Astrocyte (in vitro differentiated cells and primary cell): Measurements from ENCODE around the gene ZNF239. TPM values are rescaled to one million over a fixed set of nuclear protein-coding genes. Genes with fewer than 3 reads are reported as not detected.
"Not testable (repeated sequence)": the region's sequence is repeated elsewhere in the genome, so short reads cannot be mapped to it uniquely, and the experiment has no call there.

Experiments
- DNase-seq: peaks from one replicate; pipeline ENCODE4 v3.0.0-alpha.2; 2010; ENCODE audit warnings: low read depth
- FAIRE-seq: peaks from 2 replicates; lab custom pipeline; 2011; peaks lifted over from hg19 to GRCh38; lab: Jason Lieb, UNC
- H2AFZ ChIP-seq: 2 replicates; pipeline ENCODE4 v1.6.0; 2012; ENCODE audit warnings: low read depth, low read length, inconsistent platforms
- H3K27ac ChIP-seq: 2 replicates; pipeline ENCODE4 v1.5.1; 2011; ENCODE audit warnings: low read depth, low read length, inconsistent platforms
- H3K27me3 ChIP-seq: 2 replicates; pipeline ENCODE4 v1.6.0; 2011; ENCODE audit warnings: low read length, inconsistent platforms; ENCODE audit not compliant: insufficient read depth
- H3K36me3 ChIP-seq: 2 replicates; pipeline ENCODE4 v1.5.1; 2011; ENCODE audit warnings: low read length, inconsistent platforms; ENCODE audit not compliant: insufficient read depth
- H3K4me1 ChIP-seq: 2 replicates; pipeline ENCODE4 v1.5.1; 2011; ENCODE audit warnings: low read length, inconsistent platforms; ENCODE audit not compliant: insufficient read depth
- H3K4me2 ChIP-seq: 2 replicates; pipeline ENCODE4 v1.6.0; 2012; ENCODE audit warnings: low read length, inconsistent platforms
- H3K4me3 ChIP-seq: 2 replicates; pipeline ENCODE4 v1.5.1; 2011; ENCODE audit warnings: low read depth, mild to moderate bottlenecking, low read length, inconsistent platforms; ENCODE audit not compliant: insufficient read depth
- H3K79me2 ChIP-seq: 2 replicates; pipeline ENCODE4 v1.6.0; 2012; ENCODE audit warnings: mild to moderate bottlenecking, low read length, inconsistent platforms; ENCODE audit not compliant: insufficient read depth
- H3K9ac ChIP-seq: 2 replicates; pipeline ENCODE4 v1.6.0; 2012; ENCODE audit warnings: mild to moderate bottlenecking, low read length, inconsistent platforms
- H3K9me3 ChIP-seq: 2 replicates; pipeline ENCODE4 v1.5.1; 2012; ENCODE audit warnings: low read depth, mild to moderate bottlenecking, low read length, inconsistent platforms; ENCODE audit not compliant: insufficient read depth
- H4K20me1 ChIP-seq: 2 replicates; pipeline ENCODE4 v1.6.0; 2012; ENCODE audit warnings: low read length, inconsistent platforms; ENCODE audit not compliant: insufficient read depth
- H3K27ac Mint-ChIP-seq: one replicate; pipeline ENCODE4 v1.8.0; 2021; ENCODE audit warnings: mild to moderate bottlenecking, mixed read lengths; ENCODE audit not compliant: unreplicated experiment
- H3K27me3 Mint-ChIP-seq: one replicate; pipeline ENCODE4 v1.8.0; 2021; ENCODE audit warnings: low read depth, mixed read lengths; ENCODE audit not compliant: unreplicated experiment
- H3K36me3 Mint-ChIP-seq: one replicate; pipeline ENCODE4 v1.8.0; 2021; ENCODE audit warnings: low read depth, mixed read lengths; ENCODE audit not compliant: unreplicated experiment
- H3K4me1 Mint-ChIP-seq: one replicate; pipeline ENCODE4 v1.8.0; 2021; ENCODE audit warnings: low read depth, mixed read lengths; ENCODE audit not compliant: unreplicated experiment
- H3K4me3 Mint-ChIP-seq: one replicate; pipeline ENCODE4 v1.8.0; 2021; ENCODE audit warnings: mild to moderate bottlenecking, moderate library complexity, mixed read lengths; ENCODE audit not compliant: unreplicated experiment
- H3K9me3 Mint-ChIP-seq: one replicate; pipeline ENCODE4 v1.8.0; 2021; ENCODE audit warnings: mild to moderate bottlenecking, mixed read lengths; ENCODE audit not compliant: unreplicated experiment
- EZH2 ChIP-seq: IDR thresholded peaks from 2 replicates; pipeline ENCODE4 v1.6.1; 2012; ENCODE audit warnings: mild to moderate bottlenecking, low read length, inconsistent platforms; ENCODE audit not compliant: insufficient read depth
- total RNA-seq: library from RNA; stranded (reverse); gene quantifications from 2 replicates; pipeline ENCODE4 v1.2.1, GENCODE V29; 2021
- TF ChIP-seq, protein P1 (sequence below): IDR thresholded peaks from 2 replicates; pipeline ENCODE4 v1.5.1; 2011; ENCODE audit warnings: low read depth, mild to moderate bottlenecking, inconsistent platforms, low read length, moderate library complexity; ENCODE audit not compliant: insufficient read depth

Gene ZNF239
- total RNA-seq, 1 donor from 2014 or later: 5.7 TPM

DNA sequence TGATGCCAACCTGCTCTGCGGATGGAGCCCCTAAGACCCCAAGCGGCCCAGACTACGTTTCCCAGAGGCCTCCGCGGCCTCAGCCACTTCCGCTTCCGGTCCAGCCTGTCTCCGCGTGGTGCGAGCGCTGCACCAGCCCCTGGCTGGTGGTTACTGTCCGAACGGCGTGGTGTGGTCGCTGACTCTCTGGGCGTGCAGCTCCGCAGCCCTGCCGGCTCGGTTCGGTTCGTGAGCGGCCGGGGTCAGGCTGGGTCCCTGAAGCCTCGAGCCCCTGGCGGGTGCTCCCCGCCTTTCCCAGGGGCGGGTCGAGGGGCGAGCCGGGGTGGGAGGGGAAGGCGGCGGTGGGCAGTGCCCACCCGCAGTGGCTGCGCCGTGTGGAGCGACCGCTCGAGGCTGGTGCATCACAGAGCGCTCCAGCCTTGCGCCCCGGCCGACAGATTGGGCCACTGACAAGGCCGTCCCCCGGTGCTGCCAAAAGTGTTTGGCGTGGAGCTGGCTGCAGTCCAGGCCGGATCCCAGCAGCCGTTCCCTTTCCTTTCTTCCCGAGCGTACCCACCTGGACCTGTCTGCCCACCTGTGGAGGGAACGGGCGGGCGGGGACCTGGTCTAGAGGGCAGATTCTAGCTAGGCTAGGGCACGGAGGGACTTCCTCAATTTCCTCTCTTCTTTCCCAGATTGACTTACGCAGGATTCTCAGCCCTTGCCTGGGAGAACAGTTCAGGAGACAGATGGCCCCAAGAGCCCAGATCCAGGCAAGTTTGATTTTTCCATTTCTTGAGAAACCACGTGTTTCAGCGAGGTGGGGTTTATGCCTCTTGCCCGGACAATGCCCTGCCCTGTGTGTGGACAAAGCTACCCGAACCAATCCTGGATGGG, 32.1 kb upstream of the ZNF239 start, which contains the start of gene ZNF485:
Gene ZNF485, plus strand, starts transcription at position 116 of the 876 bp plus-strand sequence. Its CDS starts 613 bp downstream, at position 729.
- Histone ChIP-seq H3K79me2 (no peaks in the 10 kb centered on the region), H3K27ac (no peak within 1 kb of the TSS), H3K27me3 (no peaks in the 10 kb centered on the region), H4K20me1 (no peaks in the 10 kb centered on the region), H3K4me2 (peak within 1 kb of the TSS; percentile 84), H2AFZ (peak within 1 kb of the TSS; percentile 91), H3K9ac (peak within 1 kb of the TSS; percentile 62), H3K4me1 (peaks cover 4% of the 10 kb centered on the region), H3K9me3 (no peaks in the 10 kb centered on the region), H3K36me3 (no peaks in the 10 kb centered on the region), H3K4me3 (peak within 1 kb of the TSS; percentile 58)
- peaks cover 14% of the 10 kb centered on the region for H3K9me3 Mint-ChIP-seq
- DNase-seq: peak; percentile 52
- H3K27me3 Mint-ChIP-seq: peaks cover 11% of the 10 kb centered on the region
- H3K36me3 Mint-ChIP-seq: peaks cover 15% of the 10 kb centered on the region
- peaks cover 12% of the 10 kb centered on the region for H3K4me1 Mint-ChIP-seq
- peak within 1 kb of the TSS; percentile 72 for H3K27ac Mint-ChIP-seq
- no peak for FAIRE-seq
- H3K4me3 Mint-ChIP-seq: peak within 1 kb of the TSS; percentile 86
- TF ChIP-seq EZH2: no peak
- TF ChIP-seq, protein P1, sequence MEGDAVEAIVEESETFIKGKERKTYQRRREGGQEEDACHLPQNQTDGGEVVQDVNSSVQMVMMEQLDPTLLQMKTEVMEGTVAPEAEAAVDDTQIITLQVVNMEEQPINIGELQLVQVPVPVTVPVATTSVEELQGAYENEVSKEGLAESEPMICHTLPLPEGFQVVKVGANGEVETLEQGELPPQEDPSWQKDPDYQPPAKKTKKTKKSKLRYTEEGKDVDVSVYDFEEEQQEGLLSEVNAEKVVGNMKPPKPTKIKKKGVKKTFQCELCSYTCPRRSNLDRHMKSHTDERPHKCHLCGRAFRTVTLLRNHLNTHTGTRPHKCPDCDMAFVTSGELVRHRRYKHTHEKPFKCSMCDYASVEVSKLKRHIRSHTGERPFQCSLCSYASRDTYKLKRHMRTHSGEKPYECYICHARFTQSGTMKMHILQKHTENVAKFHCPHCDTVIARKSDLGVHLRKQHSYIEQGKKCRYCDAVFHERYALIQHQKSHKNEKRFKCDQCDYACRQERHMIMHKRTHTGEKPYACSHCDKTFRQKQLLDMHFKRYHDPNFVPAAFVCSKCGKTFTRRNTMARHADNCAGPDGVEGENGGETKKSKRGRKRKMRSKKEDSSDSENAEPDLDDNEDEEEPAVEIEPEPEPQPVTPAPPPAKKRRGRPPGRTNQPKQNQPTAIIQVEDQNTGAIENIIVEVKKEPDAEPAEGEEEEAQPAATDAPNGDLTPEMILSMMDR: no peak

DNA sequence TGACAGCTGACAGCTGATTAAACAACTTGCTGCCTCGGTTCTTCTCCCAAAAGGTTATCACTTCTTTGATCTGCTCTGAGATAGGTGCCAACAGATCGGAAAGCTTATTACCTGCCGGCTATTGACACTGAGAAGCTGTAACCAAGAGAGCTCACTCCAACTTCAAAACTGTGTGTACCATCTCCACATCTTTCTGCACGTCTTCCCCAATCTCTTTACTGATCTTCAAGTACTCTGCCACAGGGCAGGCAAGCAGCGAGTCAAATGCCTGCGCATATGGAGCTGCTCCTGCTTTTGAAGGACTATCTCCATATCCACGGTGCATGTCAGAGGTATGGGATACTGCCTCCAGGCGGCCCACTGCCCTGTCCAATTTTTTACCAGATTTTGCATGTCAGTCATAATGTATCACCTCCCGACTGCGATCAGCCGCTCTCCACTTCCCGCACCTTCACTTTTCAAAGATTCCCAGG, 31.5 kb upstream of the ZNF239 start:
- H3K4me2 ChIP-seq: peak overlapping the region; percentile 84
- H3K9me3 ChIP-seq: no peaks in the 10 kb centered on the region
- no peak for TF ChIP-seq EZH2
- TF ChIP-seq, protein P1: no peak
- H2AFZ ChIP-seq: peak overlapping the region; percentile 91
- H3K36me3 ChIP-seq: no peaks in the 10 kb centered on the region
- Mint-ChIP-seq H3K27me3 (peaks cover 15% of the 10 kb centered on the region), H3K27ac (no peak overlapping the region), H3K4me1 (peaks cover 11% of the 10 kb centered on the region), H3K9me3 (peaks cover 18% of the 10 kb centered on the region), H3K36me3 (peaks cover 15% of the 10 kb centered on the region), H3K4me3 (peak overlapping the region; percentile 86)
- H4K20me1 ChIP-seq: no peaks in the 10 kb centered on the region
- H3K4me1 ChIP-seq: peaks cover 4% of the 10 kb centered on the region
- DNase-seq (no peak), FAIRE-seq (no peak)
- H3K9ac ChIP-seq: no peak overlapping the region
- H3K27me3 ChIP-seq: no peaks in the 10 kb centered on the region
- H3K4me3 ChIP-seq: peak overlapping the region; percentile 58
- H3K27ac ChIP-seq: no peak overlapping the region
- H3K79me2 ChIP-seq: no peaks in the 10 kb centered on the region

DNA sequence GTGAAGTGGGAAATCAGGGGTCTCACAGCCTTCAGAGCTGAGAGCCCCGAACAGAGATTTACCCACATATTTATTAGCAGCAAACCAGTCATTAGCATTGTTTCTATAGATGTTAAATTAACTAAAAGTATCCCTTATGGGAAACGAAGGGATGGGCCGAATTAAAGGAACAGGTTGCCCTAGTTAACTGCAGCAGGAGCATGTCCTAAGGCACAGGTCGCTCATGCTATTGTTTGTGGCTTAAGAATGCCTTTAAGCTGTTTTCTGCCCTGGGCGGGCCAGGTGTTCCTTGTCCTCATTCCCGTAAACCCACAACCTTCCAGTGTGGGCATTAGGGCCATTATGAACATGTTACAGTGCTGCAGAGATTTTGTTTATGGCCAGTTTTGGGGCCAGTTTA, 27.2 kb upstream of the ZNF239 start:
- not testable (repeated sequence) for H3K4me3 ChIP-seq, H3K27me3 ChIP-seq, H2AFZ ChIP-seq, FAIRE-seq, H3K27ac Mint-ChIP-seq, H3K4me1 Mint-ChIP-seq, H3K27ac ChIP-seq, H3K36me3 Mint-ChIP-seq, H3K9ac ChIP-seq, H3K9me3 ChIP-seq, H3K4me3 Mint-ChIP-seq, H3K36me3 ChIP-seq, DNase-seq, H3K79me2 ChIP-seq, H3K4me1 ChIP-seq, H3K4me2 ChIP-seq, H4K20me1 ChIP-seq
- Mint-ChIP-seq H3K27me3 (peaks cover 15% of the 10 kb centered on the region), H3K9me3 (peaks cover 22% of the 10 kb centered on the region)
